A673 (cell line): ENCODE measurements around the gene MTO1.

ENCODE experiments used
- CTCF ChIP-seq: fragments of 300-800, 200-600 bp; sonication (generic); conservative IDR thresholded peaks from 2 replicates; pipeline ENCODE4 v1.5.1; 2017; ENCODE audit warnings: low read depth, mild to moderate bottlenecking, antibody characterized with exemption, low read length, moderate library complexity, mixed read lengths
- EZH2 ChIP-seq: fragments of 200-600 bp; sonication (generic); IDR thresholded peaks from 2 replicates; pipeline ENCODE4 v1.6.1; 2017; ENCODE audit warnings: borderline replicate concordance, low read depth, mild to moderate bottlenecking, mixed read lengths, antibody characterized with exemption, low read length; ENCODE audit not compliant: poor library complexity, severe bottlenecking

GRCh38 chr6:73516514-73517489 lies 55.3 kb downstream of the MTO1 start:
- no peak for TF ChIP-seq CTCF
- TF ChIP-seq EZH2: no peak
